Measurements from ENCODE around the gene PIMREG. TPM values are rescaled to one million over a fixed set of nuclear protein-coding genes. Genes with fewer than 3 reads are reported as not detected.

PIMREG gene
- total RNA-seq, 3 donors from 2014 or later, result 0.95 to 13.0 (median 3.2) TPM

GRCh38 chr17:6449307-6449706, 5.1 kb downstream of the PIMREG start:
- DNase-seq (no peak), ATAC-seq (no peak)
- no peaks in the 10 kb centered on the region for H3K36me3 ChIP-seq (ENCODE audit: low read depth)
- no peak overlapping the region for H3K4me3 ChIP-seq
- no peaks in the 10 kb centered on the region for H3K4me1 ChIP-seq (ENCODE audit: low read depth)
- H3K9me3 ChIP-seq, result no peaks in the 10 kb centered on the region
- no peak for TF ChIP-seq CTCF (IDR thresholded peaks at IDR 0.05)
- intact Hi-C loops (cut with DNase I, micrococcal nuclease), result no loop called here

- DNase-seq, result no peak
- H3K9me3 ChIP-seq, result no peaks in the 10 kb centered on the region
- no peak for TF ChIP-seq CTCF (IDR thresholded peaks at IDR 0.05)
- no peak for ATAC-seq
- H3K4me3 ChIP-seq, result no peak overlapping the region
- H3K4me1 ChIP-seq (ENCODE audit: low read depth), result peaks cover 3% of the 10 kb centered on the region
- intact Hi-C loops (cut with DNase I, micrococcal nuclease), result no loop called here
- H3K36me3 ChIP-seq (ENCODE audit: low read depth), result no peaks in the 10 kb centered on the region
These were observed 6.9 kb downstream of the PIMREG start for GRCh38 chr17:6450926-6451832.

DNA sequence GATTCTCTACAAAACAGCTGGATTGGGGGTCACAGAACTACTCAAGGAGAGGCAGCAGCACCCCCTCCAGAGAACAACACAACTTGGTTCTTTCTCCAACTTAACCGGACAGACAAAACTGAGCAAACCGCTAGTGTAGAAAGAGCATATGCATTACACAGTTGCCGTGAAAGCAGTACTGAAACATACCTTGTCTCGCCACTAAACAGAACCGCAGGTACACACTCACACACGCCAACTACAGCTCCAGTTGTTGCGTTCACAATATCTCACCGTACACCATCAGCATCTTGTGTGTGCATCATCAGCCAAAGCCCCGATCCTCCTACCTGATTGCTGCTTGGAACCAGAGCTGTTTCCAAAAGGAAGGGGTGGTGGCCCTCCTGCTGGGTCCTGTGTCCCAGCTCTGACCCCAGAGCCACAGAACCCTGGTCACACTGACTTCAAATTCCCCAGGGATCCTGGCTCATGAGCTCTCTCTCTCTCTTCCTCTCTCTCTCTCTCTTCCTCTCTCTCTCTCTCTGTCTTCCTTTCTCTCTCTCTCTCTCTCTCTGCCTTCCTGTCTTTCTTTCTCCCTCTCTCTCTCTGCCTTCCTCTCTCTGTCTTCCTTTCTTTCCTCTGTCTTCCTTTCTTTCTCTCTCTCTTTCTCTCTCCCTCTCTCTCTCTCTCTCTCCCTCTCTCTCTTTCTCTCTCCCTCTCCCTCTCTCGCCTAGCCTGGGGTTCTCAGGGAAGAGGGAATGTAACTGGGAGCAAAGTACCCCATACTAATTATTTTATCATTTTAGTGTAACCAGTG, 8.4 kb downstream of the PIMREG start:
- no peak overlapping the region for H3K4me3 ChIP-seq
- intact Hi-C loops (cut with DNase I, micrococcal nuclease), result no loop called here
- no peaks in the 10 kb centered on the region for H3K36me3 ChIP-seq (ENCODE audit: low read depth)
- peaks cover 11% of the 10 kb centered on the region for H3K4me1 ChIP-seq (ENCODE audit: low read depth)
- TF ChIP-seq CTCF (IDR thresholded peaks at IDR 0.05), result no peak
- ATAC-seq (no peak), DNase-seq (no peak)
- no peaks in the 10 kb centered on the region for H3K9me3 ChIP-seq

GRCh38 chr17:6453279-6454024, 9.2 kb downstream of the PIMREG start:
- intact Hi-C loops (cut with DNase I, micrococcal nuclease), result no loop called here
- no peak for TF ChIP-seq CTCF (IDR thresholded peaks at IDR 0.05)
- no peak overlapping the region for H3K4me3 ChIP-seq
- no peak for ATAC-seq
- H3K36me3 ChIP-seq (ENCODE audit: low read depth), result no peaks in the 10 kb centered on the region
- no peak for DNase-seq
- H3K9me3 ChIP-seq, result no peaks in the 10 kb centered on the region
- H3K4me1 ChIP-seq (ENCODE audit: low read depth), result peaks cover 11% of the 10 kb centered on the region

GRCh38 chr17:6454495-6455320, 10.5 kb downstream of the PIMREG start:
- intact Hi-C loops (cut with DNase I, micrococcal nuclease), result no loop called here
- ATAC-seq (no peak), DNase-seq (no peak)
- Histone ChIP-seq H3K4me1 (ENCODE audit: low read depth) (peaks cover 11% of the 10 kb centered on the region), H3K4me3 (no peak overlapping the region), H3K9me3 (no peaks in the 10 kb centered on the region), H3K36me3 (ENCODE audit: low read depth) (no peaks in the 10 kb centered on the region)
- no peak for TF ChIP-seq CTCF (IDR thresholded peaks at IDR 0.05)
